Duodenal mucosa (tissue), 2 donors: ENCODE measurements around the gene PTPRN2.

Experiments
- H3K27ac ChIP-seq: one replicate; pipeline ENCODE4 v1.7.0; 2013; ENCODE audit warnings: low read depth, low read length
- H3K27me3 ChIP-seq, 2 donors: one replicate each; pipeline ENCODE4 v1.7.0; 2013; ENCODE audit warnings: low read length in 2 of 2, control low read depth in 1 of 2; ENCODE audit not compliant: insufficient read depth in 2 of 2, control insufficient read depth in 1 of 2
- H3K36me3 ChIP-seq, 2 donors: one replicate each; pipeline ENCODE4 v1.7.0; 2013; ENCODE audit warnings: low read length in 2 of 2, control low read depth in 1 of 2; ENCODE audit not compliant: insufficient read depth in 2 of 2, control insufficient read depth in 1 of 2
- H3K4me1 ChIP-seq, 2 donors: one replicate each; pipeline ENCODE4 v1.7.0; 2013; ENCODE audit warnings: low read length in 2 of 2, control low read depth in 1 of 2; ENCODE audit not compliant: insufficient read depth in 2 of 2, control insufficient read depth in 1 of 2
- H3K4me3 ChIP-seq, 2 donors: one replicate each; pipeline ENCODE4 v1.7.0; 2013; ENCODE audit warnings: low read length in 2 of 2, low read depth in 1 of 2
- H3K9ac ChIP-seq, 2 donors: one replicate each; pipeline ENCODE4 v1.7.0; 2013; ENCODE audit warnings: low read length in 2 of 2, low read depth in 1 of 2
- H3K9me3 ChIP-seq, 2 donors: one replicate each; pipeline ENCODE4 v1.7.0; 2013; ENCODE audit warnings: low read length in 2 of 2, control low read depth in 1 of 2; ENCODE audit not compliant: control insufficient read depth in 1 of 2

PTPRN2 gene

DNA sequence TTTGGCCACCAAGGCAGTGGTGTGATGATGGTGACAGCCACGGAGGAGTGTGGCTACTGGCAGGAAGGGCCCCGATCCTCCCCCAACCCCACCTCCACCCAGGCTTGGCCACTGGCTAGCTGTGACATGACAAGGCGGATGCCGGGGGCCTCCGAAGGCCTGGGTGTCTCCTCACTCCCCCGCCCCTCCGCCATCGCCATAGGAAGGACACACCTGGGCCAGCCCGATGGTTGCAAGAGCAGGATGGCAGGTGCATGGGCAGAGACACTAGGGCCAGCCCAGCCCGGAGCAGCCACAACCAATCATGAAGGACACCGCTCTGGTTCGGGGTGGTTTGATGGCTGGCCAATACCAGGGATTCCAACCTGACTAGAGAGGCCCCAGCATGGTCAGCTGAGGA, 81.0 kb downstream of the PTPRN2 start:
- Histone ChIP-seq H3K36me3 (no peaks in the 10 kb centered on the region), H3K27ac (no peak overlapping the region), H3K9ac (no peak overlapping the region), H3K4me1 (peaks cover 0 to 8% of the 10 kb centered on the region in 2 donors), H3K27me3 (no peaks in the 10 kb centered on the region), H3K9me3 (peaks cover 8 to 10% of the 10 kb centered on the region in 2 donors), H3K4me3 (no peak overlapping the region)

DNA sequence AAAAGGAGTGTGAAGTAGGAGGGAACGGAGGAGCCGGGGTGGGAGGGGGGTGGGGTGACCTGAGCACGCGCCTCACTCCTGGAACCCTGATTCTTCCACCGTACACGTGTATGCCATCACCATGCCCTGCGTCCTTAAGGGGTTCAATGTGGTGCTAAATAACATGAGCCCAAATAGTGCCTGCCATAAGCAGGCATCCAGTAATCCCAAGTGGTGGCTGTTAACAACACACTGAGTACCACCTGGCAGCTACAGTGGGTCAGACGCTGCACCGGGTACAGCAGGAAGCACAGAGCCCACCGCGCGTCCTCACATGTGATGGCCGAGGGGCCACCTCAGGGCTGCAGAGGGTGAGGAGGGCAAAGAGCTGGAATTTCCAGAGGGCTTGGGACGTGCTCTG, 81.9 kb downstream of the PTPRN2 start:
- no peak overlapping the region for H3K4me3 ChIP-seq
- H3K36me3 ChIP-seq: no peaks in the 10 kb centered on the region
- H3K27me3 ChIP-seq: no peaks in the 10 kb centered on the region
- H3K9ac ChIP-seq: no peak overlapping the region
- H3K27ac ChIP-seq: no peak overlapping the region
- H3K9me3 ChIP-seq: peaks cover 5 to 6% of the 10 kb centered on the region in 2 donors
- H3K4me1 ChIP-seq: peaks cover 0 to 8% of the 10 kb centered on the region in 2 donors

DNA sequence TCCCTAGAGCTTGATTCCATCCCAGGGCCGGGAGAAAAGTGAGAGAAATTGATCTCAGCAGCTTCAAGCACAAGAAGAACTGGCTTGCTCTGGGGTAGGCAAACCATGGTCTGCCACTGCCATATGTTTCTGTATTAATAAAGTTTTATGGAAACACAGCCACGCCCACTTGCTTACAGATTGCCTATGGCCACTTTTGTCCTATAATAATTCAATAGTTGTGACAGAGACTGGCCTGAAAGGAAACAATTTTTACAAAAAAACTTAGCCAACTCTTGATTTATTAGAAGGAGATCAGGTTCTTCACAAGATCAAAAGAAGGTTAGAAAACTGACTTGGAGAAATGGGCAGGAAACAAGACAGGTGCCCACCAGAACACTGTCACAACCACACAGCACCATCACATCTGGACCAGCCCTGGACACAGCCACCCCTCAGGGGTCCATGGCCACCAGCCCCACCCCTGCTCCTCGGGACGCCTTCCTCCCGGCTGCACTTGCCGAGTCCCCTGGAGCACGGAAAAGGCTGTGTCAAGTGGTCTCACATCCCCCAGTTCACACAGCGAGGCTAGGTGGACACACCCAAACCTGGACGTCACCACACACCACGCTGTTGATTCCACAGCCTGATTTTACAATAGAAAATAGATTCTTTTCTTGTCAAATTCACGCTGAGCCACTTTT, 85.4 kb downstream of the PTPRN2 start:
- Histone ChIP-seq H3K27me3 (no peaks in the 10 kb centered on the region), H3K36me3 (no peaks in the 10 kb centered on the region), H3K27ac (no peak overlapping the region), H3K9me3 (peaks cover 5 to 6% of the 10 kb centered on the region in 2 donors), H3K4me1 (no peaks in the 10 kb centered on the region), H3K4me3 (no peak overlapping the region), H3K9ac (no peak overlapping the region)

DNA sequence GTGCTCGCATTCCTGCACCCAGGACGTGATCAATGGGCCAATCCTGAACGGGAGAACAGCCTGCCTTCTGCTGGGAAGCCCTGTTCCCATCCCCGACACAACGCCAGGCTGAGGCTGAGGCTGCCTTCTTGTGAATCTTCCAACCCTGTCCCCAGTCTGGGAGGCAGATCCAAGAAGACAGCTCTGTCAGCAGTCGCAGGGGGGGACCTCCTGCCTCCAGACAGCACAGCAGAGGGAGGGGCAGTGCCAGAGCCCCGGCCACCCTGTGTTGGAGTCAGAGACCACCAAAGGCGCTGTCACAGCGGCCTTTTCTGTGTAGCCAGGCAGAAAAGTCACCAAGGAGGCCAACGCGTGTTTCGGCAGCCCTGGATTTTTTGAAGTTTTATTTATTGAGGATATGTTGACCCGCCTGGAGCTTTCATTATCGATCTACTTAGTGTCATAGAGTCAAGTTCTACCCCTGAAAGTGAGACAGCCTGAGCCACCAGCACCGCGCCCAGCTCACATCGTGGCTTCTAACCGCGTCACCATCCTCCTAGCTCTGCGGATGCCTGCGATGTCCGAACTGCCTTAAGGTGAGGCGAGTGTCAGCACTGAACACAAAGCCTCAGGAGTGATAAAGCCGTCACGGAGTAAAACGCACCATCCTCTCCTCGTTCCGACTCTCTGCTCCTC, 86.1 kb downstream of the PTPRN2 start:
- Histone ChIP-seq H3K4me1 (no peaks in the 10 kb centered on the region), H3K27ac (no peak overlapping the region), H3K27me3 (no peaks in the 10 kb centered on the region), H3K4me3 (no peak overlapping the region), H3K9ac (no peak overlapping the region), H3K36me3 (no peaks in the 10 kb centered on the region), H3K9me3 (peaks cover 4 to 6% of the 10 kb centered on the region in 2 donors)

DNA sequence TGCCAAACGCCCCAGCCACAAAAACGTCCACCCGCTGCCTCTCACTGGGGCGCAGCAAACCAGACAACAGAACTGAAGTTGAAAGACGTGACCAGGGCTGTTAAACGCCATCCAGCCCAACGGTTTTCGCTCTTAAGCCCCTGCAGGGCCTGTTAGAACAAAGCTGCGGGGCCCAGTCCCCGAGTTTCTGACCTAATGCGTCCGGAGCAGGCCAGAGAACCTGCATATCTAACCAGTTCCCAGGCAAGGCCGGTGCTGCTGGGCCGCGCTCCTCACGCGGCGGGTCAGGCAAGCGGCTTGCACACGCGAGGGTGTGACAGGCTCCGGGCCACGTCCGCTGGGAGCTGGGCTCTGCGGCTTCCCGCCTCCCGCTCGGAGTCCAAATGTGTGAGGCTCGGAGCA, 87.0 kb downstream of the PTPRN2 start:
- H3K27me3 ChIP-seq: no peaks in the 10 kb centered on the region

DNA sequence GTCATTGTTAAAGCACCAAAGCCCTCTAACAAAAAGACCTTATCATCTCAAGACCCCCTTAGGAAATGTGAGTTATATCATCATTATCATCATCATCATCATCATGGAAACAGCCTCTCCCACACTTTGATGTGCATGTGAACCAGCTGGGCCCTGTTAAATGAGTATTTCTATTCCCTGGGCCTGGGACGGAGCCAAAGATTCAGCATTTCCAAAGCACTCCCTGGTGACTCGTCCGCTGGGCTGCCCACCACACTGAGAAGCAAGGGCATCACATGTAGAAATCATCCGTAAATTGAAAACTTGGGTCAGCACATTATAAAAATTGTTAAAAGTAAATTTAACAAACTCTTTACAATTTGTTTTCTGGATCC, 88.6 kb downstream of the PTPRN2 start:
- H3K27ac ChIP-seq: no peak overlapping the region
- H3K9me3 ChIP-seq: no peaks in the 10 kb centered on the region
- no peaks in the 10 kb centered on the region for H3K27me3 ChIP-seq
- no peak overlapping the region for H3K9ac ChIP-seq
- no peaks in the 10 kb centered on the region for H3K4me1 ChIP-seq
- H3K36me3 ChIP-seq: no peaks in the 10 kb centered on the region
- no peak overlapping the region for H3K4me3 ChIP-seq

More for the DNA sequence above, 87.0 kb downstream of the PTPRN2 start:
- peaks cover 0 to 6% of the 10 kb centered on the region in 2 donors for H3K9me3 ChIP-seq
- H3K36me3 ChIP-seq: no peaks in the 10 kb centered on the region
- H3K4me1 ChIP-seq: no peaks in the 10 kb centered on the region
- H3K4me3 ChIP-seq: no peak overlapping the region
- H3K27ac ChIP-seq: no peak overlapping the region
- H3K9ac ChIP-seq: no peak overlapping the region

GRCh38 chr7:158498443-158499081, 89.1 kb downstream of the PTPRN2 start:
- Histone ChIP-seq H3K9me3 (no peaks in the 10 kb centered on the region), H3K9ac (no peak overlapping the region), H3K36me3 (no peaks in the 10 kb centered on the region), H3K4me3 (no peak overlapping the region), H3K27me3 (no peaks in the 10 kb centered on the region), H3K27ac (no peak overlapping the region), H3K4me1 (no peaks in the 10 kb centered on the region)

DNA sequence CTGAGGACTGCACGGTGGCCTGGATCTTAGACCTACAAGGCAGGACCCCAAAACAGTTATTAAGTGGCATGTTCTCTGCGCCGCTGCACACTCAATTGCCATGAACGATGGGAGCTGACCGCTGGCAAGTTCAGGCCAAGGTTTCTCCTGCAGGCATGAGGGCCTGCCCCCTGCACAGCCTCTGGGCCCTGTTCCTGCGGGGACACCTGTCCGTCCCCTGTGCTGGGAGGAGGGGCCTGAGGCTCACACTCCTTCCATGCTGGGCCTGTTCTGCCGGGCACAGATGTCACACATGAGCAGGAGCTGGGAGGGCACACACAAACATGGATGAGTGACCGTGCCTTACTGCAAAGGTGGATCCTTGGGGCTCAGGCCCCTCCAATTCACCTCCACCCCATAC, 90.0 kb downstream of the PTPRN2 start:
- no peaks in the 10 kb centered on the region for H3K36me3 ChIP-seq

GRCh38 chr7:158495786-158496185, 91.8 kb downstream of the PTPRN2 start:
- Histone ChIP-seq H3K27me3 (no peaks in the 10 kb centered on the region), H3K4me1 (no peaks in the 10 kb centered on the region), H3K9ac (no peak overlapping the region), H3K4me3 (no peak overlapping the region), H3K36me3 (no peaks in the 10 kb centered on the region), H3K27ac (no peak overlapping the region), H3K9me3 (no peaks in the 10 kb centered on the region)

More for the DNA sequence above, 90.0 kb downstream of the PTPRN2 start:
- no peak overlapping the region for H3K4me3 ChIP-seq
- no peaks in the 10 kb centered on the region for H3K4me1 ChIP-seq
- H3K9me3 ChIP-seq: no peaks in the 10 kb centered on the region
- H3K27me3 ChIP-seq: no peaks in the 10 kb centered on the region
- H3K27ac ChIP-seq: no peak overlapping the region
- no peak overlapping the region for H3K9ac ChIP-seq

DNA sequence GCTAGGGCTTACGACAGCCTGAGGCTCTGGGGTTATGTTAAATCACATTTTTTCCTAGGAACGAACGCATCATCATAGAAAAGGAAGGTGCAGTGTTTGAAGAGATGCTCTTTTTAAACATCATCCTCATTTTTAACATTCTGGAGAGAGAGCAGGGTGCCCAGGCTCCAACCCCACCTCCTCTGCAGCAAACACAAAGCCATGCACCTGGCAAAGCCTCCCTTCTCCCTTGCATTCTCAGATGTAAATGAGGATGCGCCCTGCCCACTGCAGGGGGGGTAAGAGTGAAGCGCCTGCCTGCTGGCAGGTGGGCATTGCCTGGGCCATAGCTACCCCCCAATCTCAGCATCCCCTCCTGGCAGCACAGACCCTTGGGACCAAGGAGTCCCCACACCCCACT, 92.4 kb downstream of the PTPRN2 start:
- H3K4me1 ChIP-seq: no peaks in the 10 kb centered on the region
- no peak overlapping the region for H3K27ac ChIP-seq
- no peaks in the 10 kb centered on the region for H3K9me3 ChIP-seq
- H3K36me3 ChIP-seq: no peaks in the 10 kb centered on the region
- no peak overlapping the region for H3K4me3 ChIP-seq
- no peak overlapping the region for H3K9ac ChIP-seq
- no peaks in the 10 kb centered on the region for H3K27me3 ChIP-seq
